Kidney epithelial cell (primary cell): ENCODE measurements around the gene TOX2. TPM values are rescaled to one million over a fixed set of nuclear protein-coding genes. Genes with fewer than 3 reads are reported as not detected.

Experiments used
- DNase-seq: peaks from one replicate; pipeline ENCODE4 v3.0.0-alpha.2; 2010; ENCODE audit warnings: low read depth
- H3K27me3 ChIP-seq: 2 replicates; pipeline ENCODE4 v1.6.0; 2011; ENCODE audit warnings: low read length; ENCODE audit not compliant: control insufficient read depth, insufficient read depth
- H3K36me3 ChIP-seq: 2 replicates; pipeline ENCODE4 v1.5.1; 2011; ENCODE audit warnings: low read length; ENCODE audit not compliant: control insufficient read depth, insufficient read depth
- H3K4me3 ChIP-seq: 2 replicates; pipeline ENCODE4 v1.5.1; 2011; ENCODE audit warnings: low read depth, mild to moderate bottlenecking, control low read depth, low read length
- total RNA-seq: library from RNA; depleted of rRNA; stranded (reverse); fragments of >200 nt; gene quantifications from 2 replicates; pipeline ENCODE4 v1.2.3, GENCODE V29; 2015
- TF ChIP-seq, protein P1 (sequence below): IDR thresholded peaks from 2 replicates; pipeline ENCODE4 v1.5.1; 2011; ENCODE audit warnings: mild to moderate bottlenecking, moderate library complexity, low read length, control low read depth, inconsistent platforms; ENCODE audit not compliant: insufficient read depth, poor library complexity, severe bottlenecking

TOX2 gene
- total RNA-seq, 1 donor from 2014 or later, result 7.3 TPM

DNA sequence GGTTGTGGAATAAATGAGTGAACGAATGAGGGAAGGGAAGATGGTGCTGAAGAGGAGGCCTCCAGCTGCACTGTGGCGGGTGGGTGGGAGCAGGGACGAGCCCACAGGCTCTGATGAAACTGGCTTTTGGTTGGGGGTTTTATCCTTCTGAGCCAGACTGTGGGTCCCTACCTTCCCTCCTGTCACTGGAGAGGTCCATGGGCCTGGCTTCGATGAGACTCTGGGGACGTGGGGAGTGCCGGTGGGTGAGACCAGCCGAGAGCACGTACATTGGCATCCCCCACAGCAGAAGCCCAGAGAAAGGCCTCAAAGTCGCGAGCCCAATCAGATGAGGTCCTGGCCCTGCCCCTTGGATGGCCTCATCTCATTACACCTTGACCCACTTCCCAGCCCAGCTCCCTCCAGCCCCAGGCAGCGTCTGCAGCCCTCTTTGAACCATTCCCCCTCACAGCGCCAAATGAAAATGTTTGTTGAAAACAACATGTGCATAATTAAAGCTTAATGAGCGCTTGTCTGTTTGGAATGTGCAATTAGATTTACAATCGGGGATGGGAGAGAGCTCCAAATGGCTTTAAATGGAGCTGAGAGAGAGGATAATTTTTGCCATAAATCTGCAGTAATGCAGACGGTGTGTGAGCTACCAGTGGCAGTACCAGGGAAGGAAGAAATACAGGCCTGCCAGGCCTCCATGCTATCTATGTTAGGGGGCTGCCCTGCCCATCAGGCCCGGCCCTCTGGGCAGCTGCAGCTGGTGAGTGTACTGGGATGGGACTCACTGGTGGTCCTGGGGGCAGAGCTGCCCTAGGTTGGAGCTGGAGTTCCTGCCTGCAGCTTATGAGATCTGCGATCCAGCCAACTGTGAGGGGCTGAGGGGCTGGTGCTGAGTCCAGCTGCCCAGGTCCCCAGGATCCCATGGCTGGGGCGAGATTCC, 47.2 kb downstream of the TOX2 start:
- no peaks in the 10 kb centered on the region for H3K36me3 ChIP-seq
- TF ChIP-seq, protein P1, sequence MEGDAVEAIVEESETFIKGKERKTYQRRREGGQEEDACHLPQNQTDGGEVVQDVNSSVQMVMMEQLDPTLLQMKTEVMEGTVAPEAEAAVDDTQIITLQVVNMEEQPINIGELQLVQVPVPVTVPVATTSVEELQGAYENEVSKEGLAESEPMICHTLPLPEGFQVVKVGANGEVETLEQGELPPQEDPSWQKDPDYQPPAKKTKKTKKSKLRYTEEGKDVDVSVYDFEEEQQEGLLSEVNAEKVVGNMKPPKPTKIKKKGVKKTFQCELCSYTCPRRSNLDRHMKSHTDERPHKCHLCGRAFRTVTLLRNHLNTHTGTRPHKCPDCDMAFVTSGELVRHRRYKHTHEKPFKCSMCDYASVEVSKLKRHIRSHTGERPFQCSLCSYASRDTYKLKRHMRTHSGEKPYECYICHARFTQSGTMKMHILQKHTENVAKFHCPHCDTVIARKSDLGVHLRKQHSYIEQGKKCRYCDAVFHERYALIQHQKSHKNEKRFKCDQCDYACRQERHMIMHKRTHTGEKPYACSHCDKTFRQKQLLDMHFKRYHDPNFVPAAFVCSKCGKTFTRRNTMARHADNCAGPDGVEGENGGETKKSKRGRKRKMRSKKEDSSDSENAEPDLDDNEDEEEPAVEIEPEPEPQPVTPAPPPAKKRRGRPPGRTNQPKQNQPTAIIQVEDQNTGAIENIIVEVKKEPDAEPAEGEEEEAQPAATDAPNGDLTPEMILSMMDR, result no peak
- H3K4me3 ChIP-seq, result no peak overlapping the region
- H3K27me3 ChIP-seq, result peaks cover 2% of the 10 kb centered on the region
- DNase-seq, result no peak

DNA sequence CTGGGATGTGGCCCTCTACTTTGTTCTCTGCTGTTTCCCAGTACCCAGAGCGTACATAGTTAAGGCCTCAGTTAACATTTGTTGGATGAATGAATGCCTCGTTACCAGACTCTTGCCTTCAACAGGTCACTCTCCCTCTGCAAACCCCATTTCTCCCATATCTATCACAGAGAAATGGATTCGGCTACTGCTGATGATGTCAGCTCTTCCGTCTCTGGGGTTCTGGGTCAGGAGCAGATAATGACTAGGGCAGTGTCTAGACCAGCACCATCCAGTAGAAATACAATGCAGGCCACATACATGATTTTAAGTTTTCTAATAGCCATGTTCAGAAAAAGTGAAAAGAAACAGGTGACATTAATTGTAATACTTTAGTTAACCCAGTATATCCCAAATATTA, 47.9 kb downstream of the TOX2 start:
- peaks cover 2% of the 10 kb centered on the region for H3K27me3 ChIP-seq
- no peak for DNase-seq
- no peak overlapping the region for H3K4me3 ChIP-seq
- TF ChIP-seq, protein P1, result no peak
- no peaks in the 10 kb centered on the region for H3K36me3 ChIP-seq

DNA sequence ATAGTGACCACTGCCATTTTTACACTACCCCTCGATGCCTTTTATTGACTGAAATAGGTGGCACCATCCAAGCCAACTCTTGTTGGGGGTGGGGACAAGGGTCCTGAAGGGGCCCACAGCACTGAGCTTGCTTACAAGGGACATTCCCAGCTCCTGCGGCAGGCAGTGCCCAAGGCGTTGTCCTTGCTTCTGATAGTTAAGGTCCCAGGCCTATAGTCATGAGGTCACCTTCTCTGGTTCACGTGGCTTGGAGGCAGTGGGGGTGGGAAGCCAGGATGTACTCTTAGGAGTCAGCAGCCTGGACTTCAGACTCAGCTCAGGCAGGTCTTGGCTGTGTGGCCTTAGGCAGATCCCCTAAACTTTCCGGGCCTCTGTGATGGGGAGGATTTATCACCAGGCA, 48.6 kb downstream of the TOX2 start:
- Histone ChIP-seq H3K27me3 (peaks cover 2% of the 10 kb centered on the region), H3K36me3 (no peaks in the 10 kb centered on the region), H3K4me3 (no peak overlapping the region)
- DNase-seq, result no peak
- TF ChIP-seq, protein P1, result no peak

DNA sequence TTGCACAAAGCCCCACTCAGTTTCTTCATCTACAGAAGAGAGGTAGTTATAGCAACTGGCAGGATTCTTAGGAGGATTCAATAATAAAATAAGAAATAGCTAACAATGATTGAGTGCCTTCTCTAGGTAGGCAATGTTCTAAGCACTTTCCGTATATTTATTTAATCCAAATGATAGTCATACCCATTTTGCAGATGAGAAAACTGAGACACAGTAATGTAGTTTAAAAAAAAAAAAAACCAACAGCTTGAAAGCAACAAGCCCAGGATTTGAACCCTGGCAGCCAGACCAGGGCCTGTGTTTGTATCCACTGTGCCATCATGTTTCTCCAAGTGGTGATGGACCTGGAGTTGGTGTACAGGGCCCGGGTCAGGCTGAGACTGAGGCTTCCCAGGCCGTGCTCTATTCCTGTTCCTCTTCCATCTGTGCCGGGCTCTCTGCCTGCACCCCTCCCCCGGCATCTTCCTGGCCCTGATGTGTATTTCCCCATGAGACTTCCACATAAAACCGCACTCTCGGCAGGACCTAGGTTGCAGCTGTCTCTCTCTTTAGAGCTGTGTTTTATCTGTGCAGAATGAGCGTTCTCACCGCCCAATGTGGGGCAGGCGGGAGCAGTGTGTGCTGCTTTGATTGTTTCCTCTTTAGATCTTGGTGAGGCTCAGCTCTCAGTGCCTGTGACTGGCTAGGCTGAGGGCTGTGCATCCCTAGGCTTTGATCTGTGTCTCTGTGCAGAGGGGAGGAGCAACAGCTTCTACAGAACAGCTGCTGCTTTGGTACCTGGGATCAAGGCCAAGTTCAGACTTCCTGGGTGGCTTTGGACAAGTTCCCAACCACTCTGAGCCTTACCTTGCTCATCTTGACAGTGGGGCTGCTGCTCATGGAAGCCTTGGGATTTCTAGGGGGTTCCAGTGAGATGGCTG, 49.5 kb downstream of the TOX2 start:
- H3K36me3 ChIP-seq, result no peaks in the 10 kb centered on the region
- no peak for DNase-seq
- no peak overlapping the region for H3K4me3 ChIP-seq
- H3K27me3 ChIP-seq, result peaks cover 2% of the 10 kb centered on the region
- TF ChIP-seq, protein P1, result no peak

DNA sequence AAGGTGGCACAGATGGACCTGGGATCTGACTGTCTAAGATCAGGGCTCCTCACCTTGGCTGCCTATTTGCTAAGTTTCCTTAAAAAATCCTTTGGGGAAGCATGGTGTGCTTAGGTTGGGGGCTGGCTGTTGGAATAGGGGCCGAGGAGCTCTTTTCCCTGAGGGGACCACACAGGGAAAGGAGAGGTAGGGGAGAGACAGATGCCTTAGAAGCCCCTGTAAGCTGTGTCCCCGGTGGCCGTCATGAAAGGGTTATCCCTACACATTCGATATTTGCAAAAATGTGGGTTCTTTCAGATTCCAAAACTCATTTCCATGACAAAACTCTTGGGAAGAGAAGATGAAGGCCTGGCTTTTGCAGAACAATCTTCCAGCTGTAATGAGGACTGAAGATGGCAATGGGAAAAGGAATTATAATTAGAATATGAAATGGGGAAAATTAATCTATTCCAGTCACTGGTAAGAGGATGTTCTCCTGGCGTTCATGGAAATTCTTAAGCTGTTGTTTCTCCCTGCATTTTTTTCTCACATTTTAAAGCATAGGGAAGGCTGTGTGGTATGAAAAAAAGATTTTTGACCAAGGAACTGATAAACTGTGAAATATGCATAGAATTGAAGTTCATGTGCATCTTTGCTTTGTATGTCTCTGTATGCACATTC, 53.8 kb downstream of the TOX2 start:
- H3K36me3 ChIP-seq, result no peaks in the 10 kb centered on the region
- no peak overlapping the region for H3K4me3 ChIP-seq
- TF ChIP-seq, protein P1, result no peak
- DNase-seq, result no peak
- peaks cover 4% of the 10 kb centered on the region for H3K27me3 ChIP-seq
